Ishikawa (cell line): ENCODE data around the gene POP4.

Experiments used
- CEBPB ChIP-seq: IDR thresholded peaks from 2 replicates; pipeline ENCODE4 v1.6.1; 2012
- CREB1 ChIP-seq: IDR thresholded peaks from 2 replicates; pipeline ENCODE4 v1.6.1; 2012; ENCODE audit warnings: low read depth
- EGR1 ChIP-seq: IDR thresholded peaks from 2 replicates; pipeline ENCODE4 v1.6.1; 2012
- EP300 ChIP-seq: IDR thresholded peaks from 2 replicates; pipeline ENCODE4 v1.6.1; 2012; ENCODE audit warnings: borderline replicate concordance
- FOXM1 ChIP-seq: IDR thresholded peaks from 2 replicates; pipeline ENCODE4 v1.6.1; 2012; ENCODE audit warnings: low read depth, borderline replicate concordance
- NFIC ChIP-seq: IDR thresholded peaks from 2 replicates; pipeline ENCODE4 v1.6.1; 2012
- RAD21 ChIP-seq: IDR thresholded peaks from 2 replicates; pipeline ENCODE4 v1.6.1; 2012; ENCODE audit warnings: low read depth
- TAF1 ChIP-seq: IDR thresholded peaks from 2 replicates; pipeline ENCODE4 v1.6.1; 2012; ENCODE audit warnings: low read depth, mild to moderate bottlenecking
- TCF12 ChIP-seq: IDR thresholded peaks from 2 replicates; pipeline ENCODE4 v1.6.1; 2012; ENCODE audit warnings: low read depth
- TEAD4 ChIP-seq: IDR thresholded peaks from 2 replicates; pipeline ENCODE4 v1.6.1; 2012
- YY1 ChIP-seq: IDR thresholded peaks from 2 replicates; pipeline ENCODE4 v1.6.1; 2012; ENCODE audit warnings: low read depth
- ZBTB7A ChIP-seq: IDR thresholded peaks from 2 replicates; pipeline ENCODE4 v1.6.1; 2012; ENCODE audit warnings: low read depth
- TF ChIP-seq, protein P1 (sequence below): IDR thresholded peaks from 2 replicates; pipeline ENCODE4 v1.6.1; 2012
- TF ChIP-seq, protein P2 (sequence below): IDR thresholded peaks from 2 replicates; pipeline ENCODE4 v1.6.1; 2012
- TF ChIP-seq, protein P3 (sequence below): IDR thresholded peaks from 2 replicates; pipeline ENCODE4 v1.6.1; 2012; ENCODE audit warnings: low read depth, mild to moderate bottlenecking

The POP4 gene

GRCh38 chr19:29562299-29563297, 43.5 kb upstream of the POP4 start:
- TF ChIP-seq TAF1 = no peak
- TF ChIP-seq, protein P1, sequence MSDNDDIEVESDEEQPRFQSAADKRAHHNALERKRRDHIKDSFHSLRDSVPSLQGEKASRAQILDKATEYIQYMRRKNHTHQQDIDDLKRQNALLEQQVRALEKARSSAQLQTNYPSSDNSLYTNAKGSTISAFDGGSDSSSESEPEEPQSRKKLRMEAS = no peak
- no peak for TF ChIP-seq ZBTB7A
- TF ChIP-seq, protein P2, sequence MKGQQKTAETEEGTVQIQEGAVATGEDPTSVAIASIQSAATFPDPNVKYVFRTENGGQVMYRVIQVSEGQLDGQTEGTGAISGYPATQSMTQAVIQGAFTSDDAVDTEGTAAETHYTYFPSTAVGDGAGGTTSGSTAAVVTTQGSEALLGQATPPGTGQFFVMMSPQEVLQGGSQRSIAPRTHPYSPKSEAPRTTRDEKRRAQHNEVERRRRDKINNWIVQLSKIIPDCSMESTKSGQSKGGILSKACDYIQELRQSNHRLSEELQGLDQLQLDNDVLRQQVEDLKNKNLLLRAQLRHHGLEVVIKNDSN = no peak

DNA sequence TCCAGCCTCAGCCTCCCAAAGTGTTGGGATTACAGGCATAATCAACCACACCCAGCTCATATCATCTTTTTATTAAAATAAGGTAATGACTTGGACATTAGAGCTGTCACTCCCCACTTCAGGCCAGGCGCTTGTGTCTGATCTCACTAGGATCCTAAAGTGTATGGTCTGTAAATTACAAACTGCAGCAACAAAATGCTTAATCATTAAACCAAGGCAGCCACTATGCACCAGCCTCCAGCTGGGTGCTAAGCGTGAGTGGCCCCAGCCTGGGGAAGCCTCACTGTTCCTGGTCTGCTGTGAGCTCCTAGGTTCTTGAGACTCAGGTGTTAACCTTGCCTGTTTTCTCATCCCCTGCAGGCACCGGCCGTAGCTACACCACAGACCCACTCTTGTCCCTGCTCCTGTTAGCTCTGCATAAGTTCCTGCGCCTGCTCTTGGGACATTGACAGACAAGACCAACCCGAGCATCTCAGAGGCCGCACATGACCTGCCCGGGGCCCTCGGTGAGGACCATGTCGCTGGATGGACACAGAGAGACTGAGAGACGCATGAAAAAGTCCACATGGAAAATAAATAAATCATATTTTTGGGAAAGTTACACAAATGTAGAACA, 42.5 kb upstream of the POP4 start:
- no peak for TF ChIP-seq FOXM1
- TF ChIP-seq, protein P3, sequence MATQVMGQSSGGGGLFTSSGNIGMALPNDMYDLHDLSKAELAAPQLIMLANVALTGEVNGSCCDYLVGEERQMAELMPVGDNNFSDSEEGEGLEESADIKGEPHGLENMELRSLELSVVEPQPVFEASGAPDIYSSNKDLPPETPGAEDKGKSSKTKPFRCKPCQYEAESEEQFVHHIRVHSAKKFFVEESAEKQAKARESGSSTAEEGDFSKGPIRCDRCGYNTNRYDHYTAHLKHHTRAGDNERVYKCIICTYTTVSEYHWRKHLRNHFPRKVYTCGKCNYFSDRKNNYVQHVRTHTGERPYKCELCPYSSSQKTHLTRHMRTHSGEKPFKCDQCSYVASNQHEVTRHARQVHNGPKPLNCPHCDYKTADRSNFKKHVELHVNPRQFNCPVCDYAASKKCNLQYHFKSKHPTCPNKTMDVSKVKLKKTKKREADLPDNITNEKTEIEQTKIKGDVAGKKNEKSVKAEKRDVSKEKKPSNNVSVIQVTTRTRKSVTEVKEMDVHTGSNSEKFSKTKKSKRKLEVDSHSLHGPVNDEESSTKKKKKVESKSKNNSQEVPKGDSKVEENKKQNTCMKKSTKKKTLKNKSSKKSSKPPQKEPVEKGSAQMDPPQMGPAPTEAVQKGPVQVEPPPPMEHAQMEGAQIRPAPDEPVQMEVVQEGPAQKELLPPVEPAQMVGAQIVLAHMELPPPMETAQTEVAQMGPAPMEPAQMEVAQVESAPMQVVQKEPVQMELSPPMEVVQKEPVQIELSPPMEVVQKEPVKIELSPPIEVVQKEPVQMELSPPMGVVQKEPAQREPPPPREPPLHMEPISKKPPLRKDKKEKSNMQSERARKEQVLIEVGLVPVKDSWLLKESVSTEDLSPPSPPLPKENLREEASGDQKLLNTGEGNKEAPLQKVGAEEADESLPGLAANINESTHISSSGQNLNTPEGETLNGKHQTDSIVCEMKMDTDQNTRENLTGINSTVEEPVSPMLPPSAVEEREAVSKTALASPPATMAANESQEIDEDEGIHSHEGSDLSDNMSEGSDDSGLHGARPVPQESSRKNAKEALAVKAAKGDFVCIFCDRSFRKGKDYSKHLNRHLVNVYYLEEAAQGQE = no peak
- no peak for TF ChIP-seq YY1

- no peak for TF ChIP-seq YY1
- TF ChIP-seq, protein P1 = no peak
- TF ChIP-seq FOXM1 = no peak
- no peak for TF ChIP-seq CREB1
- no peak for TF ChIP-seq RAD21
- TF ChIP-seq, protein P3 = no peak
- TF ChIP-seq TAF1 = no peak
- TF ChIP-seq EGR1 = no peak
- TF ChIP-seq ZBTB7A = no peak
- no peak for TF ChIP-seq TCF12
- no peak for TF ChIP-seq TEAD4
- TF ChIP-seq EP300 = no peak
Measured at GRCh38 chr19:29564574-29565005, 41.5 kb upstream of the POP4 start.

- TF ChIP-seq RAD21 (no peak), ZBTB7A (no peak), NFIC (no peak), CEBPB (no peak), YY1 (no peak), TCF12 (no peak), EGR1 (no peak), TAF1 (no peak), CREB1 (no peak), FOXM1 (no peak), EP300 (no peak), TEAD4 (no peak)
- TF ChIP-seq, protein P1 = no peak
- TF ChIP-seq, protein P3 = no peak
- TF ChIP-seq, protein P2 = no peak
Measured at GRCh38 chr19:29565171-29565570, 40.9 kb upstream of the POP4 start.
